ENCODE results near the gene CNTF.

- no peak for TF ChIP-seq RAD21 (IDR thresholded peaks at IDR 0.05; ENCODE audit: low read length)
- TF ChIP-seq POLR2AphosphoS5 (IDR thresholded peaks at IDR 0.05; ENCODE audit: low read depth, low read length), result no peak
- TF ChIP-seq CTCF (IDR thresholded peaks at IDR 0.05), result no peak
- no peak for TF ChIP-seq GATA2 (CRISPR knock-in tag; IDR thresholded peaks at IDR 0.05)
- no peak for TF ChIP-seq EP300 (IDR thresholded peaks at IDR 0.05; ENCODE audit: borderline replicate concordance in 1 of 2, low read depth in 1 of 2, low read length in 1 of 2)
- TF ChIP-seq NRF1 (IDR thresholded peaks at IDR 0.05; ENCODE audit: low read depth, low read length), result no peak
- TF ChIP-seq EZH2phosphoT487 (IDR thresholded peaks at IDR 0.05; ENCODE audit: borderline replicate concordance, low read depth), result no peak
- no peak for TF ChIP-seq RFX5 (IDR thresholded peaks at IDR 0.05; ENCODE audit: low read length)
- no peak for TF ChIP-seq YY1 (IDR thresholded peaks at IDR 0.05; ENCODE audit: low read depth)
- no peak for TF ChIP-seq TAF1 (IDR thresholded peaks at IDR 0.05; ENCODE audit: borderline replicate concordance, low read depth, low read length)
- TF ChIP-seq SMC3 (IDR thresholded peaks at IDR 0.05; ENCODE audit: low read depth, low read length), result no peak
- TF ChIP-seq TEAD4 (IDR thresholded peaks at IDR 0.05; ENCODE audit: borderline replicate concordance, insufficient read depth), result no peak
- TF ChIP-seq REST (IDR thresholded peaks at IDR 0.05; ENCODE audit: low read depth, low read length), result no peak
Observed at GRCh38 chr11:58674609-58675008, 52.1 kb downstream of the CNTF start.

Data from SK-N-SH (cell line).